CD14-positive monocyte (primary cell): ENCODE data around the gene PRKN. TPM values are rescaled to one million over a fixed set of nuclear protein-coding genes. Genes with fewer than 3 reads are reported as not detected.
A peak's percentile ranks its signal among the peaks of the same experiment; 100 is the strongest.

Source experiments
- DNase-seq, 3 donors: peaks; one replicate each; pipeline ENCODE4 v3.0.0-alpha.2; 2011 to 2022
- H2AFZ ChIP-seq: 2 replicates; pipeline ENCODE4 v1.6.0; 2012; ENCODE audit warnings: mild to moderate bottlenecking, low read depth, low read length, inconsistent platforms; ENCODE audit not compliant: insufficient read depth, poor library complexity, severe bottlenecking
- H3K27ac ChIP-seq, 2 donors: 1 replicate in 1 of 2; 2 replicates in 1 of 2; pipeline ENCODE4 v1.5.1; 2012 to 2013; ENCODE audit warnings: low read length in 2 of 2, control low read depth in 1 of 2, inconsistent platforms in 1 of 2, low read depth in 1 of 2, mild to moderate bottlenecking in 1 of 2
- H3K27me3 ChIP-seq, 2 donors: one replicate each; pipeline versions ENCODE4 v1.6.0 to v1.6.1; 2011 to 2013; ENCODE audit warnings: low read length in 2 of 2; ENCODE audit not compliant: control insufficient read depth in 2 of 2, insufficient read depth in 2 of 2
- H3K36me3 ChIP-seq, 2 donors: replicated peaks in 1 of 2; 1 replicate in 1 of 2; 2 replicates in 1 of 2; pipeline versions ENCODE4 v1.5.1 to v1.6.1; 2012 to 2013; ENCODE audit warnings: low read length in 2 of 2, control low read depth in 1 of 2, inconsistent platforms in 1 of 2, mild to moderate bottlenecking in 1 of 2; ENCODE audit not compliant: insufficient read depth in 2 of 2, control insufficient read depth in 1 of 2
- H3K4me1 ChIP-seq, 2 donors: 1 replicate in 1 of 2; 2 replicates in 1 of 2; pipeline versions ENCODE4 v1.5.1 to v1.6.1; 2012 to 2013; ENCODE audit warnings: low read length in 2 of 2, control low read depth in 1 of 2, inconsistent platforms in 1 of 2, mild to moderate bottlenecking in 1 of 2, moderate library complexity in 1 of 2; ENCODE audit not compliant: insufficient read depth in 2 of 2, control insufficient read depth in 1 of 2
- H3K4me2 ChIP-seq: replicated peaks from 2 replicates; pipeline ENCODE3; 2012; ENCODE audit warnings: low read length, moderate library complexity, mild to moderate bottlenecking; ENCODE audit not compliant: poor library complexity, severe bottlenecking; ENCODE audit errors: extremely low read depth
- H3K4me3 ChIP-seq, 3 experiments: fragments of 200-600 bp in 1 of 3; sonication (generic) in 1 of 3; replicated peaks in 1 of 3; 1 replicate in 2 of 3; 2 replicates in 1 of 3; pipeline ENCODE4 v1.5.1; 2011 to 2013; ENCODE audit warnings: low read length in 3 of 3, mild to moderate bottlenecking in 3 of 3, control low read depth in 2 of 3, low read depth in 2 of 3, inconsistent platforms in 1 of 3, moderate library complexity in 1 of 3
- H3K79me2 ChIP-seq: 2 replicates; pipeline ENCODE4 v1.6.0; 2012; ENCODE audit warnings: mild to moderate bottlenecking, control low read depth, inconsistent platforms, low read length, moderate library complexity; ENCODE audit not compliant: insufficient read depth
- H3K9ac ChIP-seq: 2 replicates; pipeline ENCODE4 v1.6.0; 2017; ENCODE audit warnings: low read length, mild to moderate bottlenecking; ENCODE audit not compliant: insufficient read depth, poor library complexity, severe bottlenecking
- H3K9me3 ChIP-seq, 2 donors: replicated peaks in 1 of 2; 1 replicate in 1 of 2; 2 replicates in 1 of 2; pipeline versions ENCODE4 v1.5.1 to v1.6.1; 2012 to 2013; ENCODE audit warnings: low read length in 2 of 2, control low read depth in 1 of 2; ENCODE audit not compliant: control insufficient read depth in 1 of 2, insufficient read depth in 1 of 2
- H4K20me1 ChIP-seq: 2 replicates; pipeline ENCODE4 v1.6.0; 2012; ENCODE audit warnings: mild to moderate bottlenecking, low read length, control low read depth, moderate library complexity; ENCODE audit not compliant: insufficient read depth
- H3K27ac Mint-ChIP-seq, 7 donors: one replicate each; pipeline ENCODE4 v1.8.0; 2020; ENCODE audit warnings: mild to moderate bottlenecking in 7 of 7, mixed read lengths in 7 of 7, moderate library complexity in 6 of 7, inconsistent platforms in 2 of 7
- H3K27me3 Mint-ChIP-seq, 3 donors: one replicate each; pipeline ENCODE4 v1.8.0; 2021 to 2022; ENCODE audit warnings: low read depth in 3 of 3, mild to moderate bottlenecking in 3 of 3, mixed read lengths in 3 of 3, moderate library complexity in 3 of 3, inconsistent platforms in 1 of 3
- H3K36me3 Mint-ChIP-seq, 2 donors: one replicate each; pipeline ENCODE4 v1.8.0; 2020; ENCODE audit warnings: mixed read lengths in 2 of 2, inconsistent platforms in 1 of 2, mild to moderate bottlenecking in 1 of 2
- H3K4me1 Mint-ChIP-seq: one replicate; pipeline ENCODE4 v1.8.0; 2020; ENCODE audit warnings: mild to moderate bottlenecking, mixed read lengths
- H3K4me3 Mint-ChIP-seq, 2 donors: one replicate each; pipeline ENCODE4 v1.8.0; 2020; ENCODE audit warnings: mild to moderate bottlenecking in 2 of 2, mixed read lengths in 2 of 2, moderate library complexity in 1 of 2
- H3K9me3 Mint-ChIP-seq, 7 donors: one replicate each; pipeline ENCODE4 v1.8.0; 2020 to 2022; ENCODE audit warnings: mixed read lengths in 7 of 7, mild to moderate bottlenecking in 6 of 7, moderate library complexity in 6 of 7, inconsistent platforms in 2 of 7
- CTCF ChIP-seq: fragments of 200-600 bp; IDR thresholded peaks from one replicate; pipeline ENCODE4 v1.8.0; 2022; ENCODE audit warnings: antibody characterized with exemption, mild to moderate bottlenecking
- WGBS: methylation state at CpG from one replicate; pipeline ENCODE4 v1.1.5; 2013; ENCODE audit warnings: missing lambda C conversion rate; ENCODE audit not compliant: insufficient coverage; 5-methylcytosine and 5-hydroxymethylcytosine counted together
- intact Hi-C, 2 donors: fragments of 100-400 bp; cut with micrococcal nuclease; formaldehyde crosslinking; loops; one replicate each; pipeline versions ENCODE4 v1.15.0 to v1.15.1; 2023
- polyA plus RNA-seq, 3 donors: library from polyadenylated mRNA; depleted of rRNA in 1 of 3; unstranded in 2 of 3; stranded (reverse) in 1 of 3; fragments of 300-500 nt in 2 of 3; fragments of >200 nt in 1 of 3; fragmentation: Illumina TruSeq in 2 of 3; gene quantifications; 1 replicate in 2 of 3; 2 replicates in 1 of 3; pipeline ENCODE4 v1.2.3, GENCODE V29; 2012 to 2021

PRKN gene
- polyA plus RNA-seq, 3 donors = 0.19 to 0.21 TPM; not detected in 1

GRCh38 chr6:161361529-161361928 is 1366.0 kb downstream of the PRKN start:
- peaks cover 2 to 3% of the 10 kb centered on the region in 2 donors for H3K36me3 Mint-ChIP-seq
- TF ChIP-seq CTCF = no peak
- no peak overlapping the region for H2AFZ ChIP-seq

GRCh38 chr6:161360520-161360919 is 1367.0 kb downstream of the PRKN start:
- H3K27me3 ChIP-seq = no peaks in the 10 kb centered on the region
- peaks cover 5 to 18% (median 12%) of the 10 kb centered on the region in 7 donors for H3K9me3 Mint-ChIP-seq
- peak overlapping the region in 5 of 7 donors; percentile 21 to 92 (median 77) for H3K27ac Mint-ChIP-seq
- intact Hi-C loops = no loop called here
- peak overlapping the region in 1 of 2 donors; percentile 56 for H3K27ac ChIP-seq
- no peak overlapping the region for H3K9ac ChIP-seq
- WGBS = no CpG with 5 or more reads among the region's 3 CpGs
- H3K4me1 Mint-ChIP-seq = peaks cover 46% of the 10 kb centered on the region
- H3K4me2 ChIP-seq = no peak overlapping the region
- no peak overlapping the region for H2AFZ ChIP-seq
- no peak for TF ChIP-seq CTCF
- no peaks in the 10 kb centered on the region for H3K36me3 ChIP-seq
- no peaks in the 10 kb centered on the region for H3K79me2 ChIP-seq
- H3K9me3 ChIP-seq = peaks cover 0 to 15% of the 10 kb centered on the region in 2 donors
- peaks cover 2 to 3% of the 10 kb centered on the region in 2 donors for H3K36me3 Mint-ChIP-seq
- H3K27me3 Mint-ChIP-seq = peaks cover 0 to 2% (median 2%) of the 10 kb centered on the region in 3 donors
- no peak overlapping the region for H3K4me3 ChIP-seq
- peaks cover 35 to 41% of the 10 kb centered on the region in 2 donors for H3K4me1 ChIP-seq
- peak; percentile 48 to 77 (median 49) for DNase-seq
- H3K4me3 Mint-ChIP-seq = no peak overlapping the region
- H4K20me1 ChIP-seq = no peaks in the 10 kb centered on the region

More at GRCh38 chr6:161361529-161361928, 1366.0 kb downstream of the PRKN start:
- Histone ChIP-seq H3K27me3 (no peaks in the 10 kb centered on the region), H3K4me1 (peaks cover 33 to 41% of the 10 kb centered on the region in 2 donors), H3K79me2 (no peaks in the 10 kb centered on the region), H4K20me1 (no peaks in the 10 kb centered on the region), H3K4me2 (no peak overlapping the region), H3K9ac (no peak overlapping the region), H3K36me3 (no peaks in the 10 kb centered on the region), H3K4me3 (no peak overlapping the region), H3K27ac (no peak overlapping the region), H3K9me3 (peaks cover 0 to 15% of the 10 kb centered on the region in 2 donors)
- no peak overlapping the region for H3K4me3 Mint-ChIP-seq
- intact Hi-C loops = no loop called here
- no peak for DNase-seq
- peaks cover 5 to 18% (median 12%) of the 10 kb centered on the region in 7 donors for H3K9me3 Mint-ChIP-seq
- H3K4me1 Mint-ChIP-seq = peaks cover 45% of the 10 kb centered on the region
- peaks cover 0 to 5% (median 2%) of the 10 kb centered on the region in 3 donors for H3K27me3 Mint-ChIP-seq
- peak overlapping the region in 1 of 7 donors; percentile 18 for H3K27ac Mint-ChIP-seq
- WGBS = 90% methylated on average over 9 of the region's 9 CpGs
